GM12878 (cell line): Measurements from ENCODE around the gene RRP36. TPM values are rescaled to one million over a fixed set of nuclear protein-coding genes. Genes with fewer than 3 reads are reported as not detected.

ENCODE experiments used
- ATAC-seq: fragments of 200-7000 bp; cut with Tn5 transposase; 3 replicates; pipeline ENCODE4 v1.9.1; 2020; ENCODE audit warnings: mild to moderate bottlenecking, moderate library complexity
- Bru-seq: library from RNA; stranded (reverse); fragments of 400-500 nt; gene quantifications from one replicate; lab custom pipeline; 2021; lab: Mats Ljungman, UMichigan
- BruChase-seq, 2 experiments: library from RNA; stranded (reverse); fragments of 400-500 nt; gene quantifications; one replicate each; lab custom pipeline; 2021; lab: Mats Ljungman, UMichigan
- BruUV-seq: library from RNA; stranded (reverse); fragments of 400-500 nt; replicated peaks from 2 replicates; lab custom pipeline; 2021; lab: Mats Ljungman, UMichigan
- CTCF ChIA-PET: fragments of 300-600 bp; sonication (Branson Sonifier 250); formaldehyde crosslinking; extraction: SDS; loops from one replicate; lab custom pipeline; 2021; ENCODE audit warnings: inconsistent platforms; lab: Yijun Ruan, JAX
- POLR2A ChIA-PET: fragments of 350-600 bp; formaldehyde crosslinking; extraction: SDS; loops from one replicate; lab custom pipeline; 2021; ENCODE audit warnings: inconsistent platforms; lab: Charles Lee
- RAD21 ChIA-PET: fragments of 300-600 bp; sonication (Branson Sonifier 250); formaldehyde crosslinking; loops from one replicate; lab custom pipeline; 2023; ENCODE audit warnings: antibody characterized with exemption; ENCODE audit not compliant: unreplicated experiment; lab: Charles Lee
- SMC1A ChIA-PET: fragments of 300-600 bp; sonication (Branson Sonifier 250); formaldehyde crosslinking; loops from one replicate; lab custom pipeline; 2023; ENCODE audit not compliant: unreplicated experiment, uncharacterized antibody; lab: Charles Lee
- DNase-seq: peaks from one replicate; pipeline ENCODE4 v3.0.0-alpha.2; 2011; ENCODE audit warnings: low read depth, low spot score
- FAIRE-seq: peaks from 3 replicates; lab custom pipeline; 2011; peaks lifted over from hg19 to GRCh38; lab: Jason Lieb, UNC
- H2AFZ ChIP-seq: 2 replicates; pipeline ENCODE4 v1.6.0; 2011; ENCODE audit warnings: low read depth, low read length, control low read depth; ENCODE audit not compliant: control insufficient read depth
- H3K27ac ChIP-seq: 2 replicates; pipeline ENCODE4 v1.5.1; 2011; ENCODE audit warnings: control low read depth; ENCODE audit not compliant: control insufficient read depth, insufficient read depth
- H3K27me3 ChIP-seq, 2 experiments: replicated peaks in 1 of 2; 2 replicates each; pipeline versions ENCODE4 v1.6.0 to v1.6.1; 2011; ENCODE audit warnings: low read length in 1 of 2; ENCODE audit not compliant: control insufficient read depth in 2 of 2, insufficient read depth in 2 of 2
- H3K36me3 ChIP-seq, 2 experiments: 2 replicates each; pipeline ENCODE4 v1.5.1; 2011; ENCODE audit warnings: low read length in 1 of 2; ENCODE audit not compliant: control insufficient read depth in 2 of 2, insufficient read depth in 2 of 2
- H3K4me1 ChIP-seq: 2 replicates; pipeline ENCODE4 v1.6.1; 2011; ENCODE audit warnings: mild to moderate bottlenecking, low read length, moderate library complexity, mixed read lengths; ENCODE audit not compliant: control insufficient read depth, insufficient read depth
- H3K4me2 ChIP-seq: 2 replicates; pipeline ENCODE4 v1.6.0; 2011; ENCODE audit warnings: control low read depth; ENCODE audit not compliant: control insufficient read depth, insufficient read depth
- H3K4me3 ChIP-seq: fragments of 200-600 bp; sonication (generic); 2 replicates; pipeline ENCODE4 v1.5.1; 2016
- H3K79me2 ChIP-seq: 2 replicates; pipeline ENCODE4 v1.6.0; 2011; ENCODE audit warnings: low read length; ENCODE audit not compliant: control insufficient read depth, insufficient read depth
- H3K9ac ChIP-seq: 2 replicates; pipeline ENCODE4 v1.8.0; 2011; ENCODE audit warnings: low read length, control low read depth, mixed read lengths; ENCODE audit not compliant: control insufficient read depth, insufficient read depth
- H3K9me3 ChIP-seq: replicated peaks from 3 replicates; pipeline ENCODE4 v1.5.1; 2011; ENCODE audit warnings: mild to moderate bottlenecking, low read length; ENCODE audit not compliant: control insufficient read depth, insufficient read depth
- H4K20me1 ChIP-seq: 2 replicates; pipeline ENCODE4 v1.6.0; 2011; ENCODE audit not compliant: control insufficient read depth, insufficient read depth
- CREM ChIP-seq: IDR thresholded peaks from 2 replicates; pipeline ENCODE4 v1.6.1; 2014; ENCODE audit warnings: antibody characterized with exemption, low read depth
- HCFC1 ChIP-seq: fragments of 150-350 bp; IDR thresholded peaks from 2 replicates; pipeline ENCODE4 v1.6.1; 2014; ENCODE audit warnings: low read length
- MXI1 ChIP-seq: fragments of 150-350 bp; IDR thresholded peaks from 2 replicates; pipeline ENCODE4 v1.6.1; 2011; ENCODE audit warnings: low read depth, mild to moderate bottlenecking, inconsistent platforms, low read length, improper control_type of control experiment
- RAD51 ChIP-seq: fragments of 450-650 bp; IDR thresholded peaks from 2 replicates; pipeline ENCODE4 v1.6.1; 2016; ENCODE audit warnings: moderate library complexity, mild to moderate bottlenecking, inconsistent platforms
- SIN3A ChIP-seq: IDR thresholded peaks from 2 replicates; pipeline ENCODE4 v1.6.1; 2012; ENCODE audit warnings: low read depth, low read length, improper control_type of control experiment
- TAF1 ChIP-seq: IDR thresholded peaks from 2 replicates; pipeline ENCODE4 v1.6.1; 2011; ENCODE audit warnings: mild to moderate bottlenecking, low read depth, low read length, borderline replicate concordance
- ZNF384 ChIP-seq: IDR thresholded peaks from 2 replicates; pipeline ENCODE4 v1.6.1; 2012; ENCODE audit warnings: low read depth, mild to moderate bottlenecking, low read length, improper control_type of control experiment, borderline replicate concordance
- WGBS: methylation state at CpG from one replicate; pipeline ENCODE4 v1.1.6; 2016; ENCODE audit warnings: low lambda C conversion rate; ENCODE audit not compliant: insufficient replicate concordance, insufficient coverage; ENCODE audit errors: missing lambda C conversion rate; 5-methylcytosine and 5-hydroxymethylcytosine counted together
- in situ Hi-C: fragments of 300-500 bp; cut with MboI; formaldehyde crosslinking; loops from 9 replicates; pipeline ENCODE4 v1.14.3; 2018; ENCODE audit warnings: mixed read lengths
- intact Hi-C: fragments of 100-400 bp; cut with micrococcal nuclease; formaldehyde crosslinking; loops from one replicate; pipeline ENCODE4 v1.14.2; 2022; ENCODE audit not compliant: unreplicated experiment
- long read RNA-seq, 2 experiments: library from polyadenylated mRNA; unstranded; transcript quantifications; one replicate each; pipeline ENCODE4 v2.0.0, GENCODE V29; 2019 to 2020
- polyA minus RNA-seq, 3 experiments: library from RNA; depleted of rRNA, polyadenylated mRNA; stranded (reverse); fragments of >200 nt; gene quantifications; 2 replicates each; pipeline ENCODE4 v1.2.3, GENCODE V29; 2011
- polyA plus RNA-seq, 11 experiments: library from polyadenylated mRNA; depleted of rRNA in 4 of 11; unstranded in 6 of 11; stranded (reverse) in 5 of 11; fragments of >200 nt; fragmentation: Nextera tagmentation in 4 of 11; fragmentation: Illumina TruSeq in 1 of 11; extraction: Ambion mirVana in 4 of 11; extraction: Trizol in 1 of 11; gene quantifications; 1 replicate in 1 of 11; 2 replicates in 10 of 11; pipeline versions ENCODE4 v1.2.1 to v1.2.3, GENCODE V29; 2011 to 2016; ENCODE audit warnings: inconsistent platforms in 2 of 11, missing spikeins in 2 of 11, low read depth in 1 of 11
- total RNA-seq, 4 experiments: library from RNA; depleted of rRNA in 3 of 4; stranded (reverse); fragments of >200 nt in 3 of 4; fragmentation: Illumina TruSeq in 1 of 4; extraction: Trizol in 1 of 4; gene quantifications; 2 replicates each; pipeline versions ENCODE4 v1.2.1 to v1.2.3, GENCODE V29; 2013 to 2021
- TF ChIP-seq, protein P1 (sequence below): fragments of 450-650 bp; formaldehyde crosslinking; IDR thresholded peaks from 2 replicates; pipeline ENCODE4 v1.4.0; 2020; ENCODE audit warnings: mild to moderate bottlenecking, moderate library complexity
- TF ChIP-seq, protein P2 (sequence below): IDR thresholded peaks from 2 replicates; pipeline ENCODE4 v1.6.1; 2011; ENCODE audit warnings: low read depth, mild to moderate bottlenecking, low read length, moderate library complexity, borderline replicate concordance; ENCODE audit errors: extremely low read depth

Gene RRP36, protein sequence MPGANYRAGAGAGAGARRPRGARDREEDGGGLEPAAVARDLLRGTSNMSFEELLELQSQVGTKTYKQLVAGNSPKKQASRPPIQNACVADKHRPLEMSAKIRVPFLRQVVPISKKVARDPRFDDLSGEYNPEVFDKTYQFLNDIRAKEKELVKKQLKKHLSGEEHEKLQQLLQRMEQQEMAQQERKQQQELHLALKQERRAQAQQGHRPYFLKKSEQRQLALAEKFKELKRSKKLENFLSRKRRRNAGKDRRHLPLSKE
- 13.5 and 14.9 TPM in 2 replicates for total RNA-seq (2013; cell fraction: nucleolus; rRNA removed)
- total RNA-seq (2014; rRNA removed) (74.6 and 83.6 TPM in 2 replicates), total RNA-seq (2014; rRNA removed; fragmentation: Illumina TruSeq; extraction: Trizol) (74.0 and 83.2 TPM in 2 replicates), total RNA-seq (2021) (59.8 and 61.7 TPM in 2 replicates), polyA plus RNA-seq (2011; rRNA removed) (43.8 and 44.9 TPM in 2 replicates), polyA plus RNA-seq (2014; fragmentation: Illumina TruSeq; extraction: Trizol) (62.3 and 73.3 TPM in 2 replicates), polyA plus RNA-seq (2014; fragmentation: Nextera tagmentation; extraction: Ambion mirVana) (10 to 100 TPM; 17.6 to 34.7 TPM), polyA plus RNA-seq (2014; rRNA removed) (66.1 and 75.9 TPM in 2 replicates), polyA plus RNA-seq (2016; fragmentation: Nextera tagmentation; extraction: Ambion mirVana) (100 to 1,000 TPM; 100 to 101 TPM), polyA minus RNA-seq (2011; rRNA and poly(A)+ RNA removed) (34.8 and 35.0 TPM in 2 replicates), Bru-seq, nascent RNA (percentile 68 among the genes with signal in this experiment), BruChase-seq, experiment 1, labeled RNA remaining after a 6-hour chase (percentile 84 among the genes with signal in this experiment), BruChase-seq, experiment 2, labeled RNA remaining after a 2-hour chase (percentile 83 among the genes with signal in this experiment)
- 30.5 TPM for polyA plus RNA-seq (2011; ENCODE audit: low read depth)
- 32.7 and 41.9 TPM in 2 replicates for polyA plus RNA-seq (2011; cell fraction: cytosol; rRNA removed)
- polyA plus RNA-seq (2011; cell fraction: nucleus; rRNA removed): 16.6 and 18.2 TPM in 2 replicates
- polyA plus RNA-seq (2012): 30.4 and 33.5 TPM in 2 replicates
- polyA minus RNA-seq (2011; cell fraction: cytosol; rRNA and poly(A)+ RNA removed): 20.6 and 20.7 TPM in 2 replicates
- polyA minus RNA-seq (2011; cell fraction: nucleus; rRNA and poly(A)+ RNA removed): 3.7 and 6.6 TPM in 2 replicates
- long read RNA-seq, experiment 1, partial matches to known transcripts: 0 of 3 reads
- long read RNA-seq, experiment 1, other reads (novel, unspliced or antisense): 0 of 3 reads
- long read RNA-seq, experiment 2, partial matches to known transcripts: 4 of 4 reads
- long read RNA-seq, experiment 2, other reads (novel, unspliced or antisense): 0 of 4 reads

DNA sequence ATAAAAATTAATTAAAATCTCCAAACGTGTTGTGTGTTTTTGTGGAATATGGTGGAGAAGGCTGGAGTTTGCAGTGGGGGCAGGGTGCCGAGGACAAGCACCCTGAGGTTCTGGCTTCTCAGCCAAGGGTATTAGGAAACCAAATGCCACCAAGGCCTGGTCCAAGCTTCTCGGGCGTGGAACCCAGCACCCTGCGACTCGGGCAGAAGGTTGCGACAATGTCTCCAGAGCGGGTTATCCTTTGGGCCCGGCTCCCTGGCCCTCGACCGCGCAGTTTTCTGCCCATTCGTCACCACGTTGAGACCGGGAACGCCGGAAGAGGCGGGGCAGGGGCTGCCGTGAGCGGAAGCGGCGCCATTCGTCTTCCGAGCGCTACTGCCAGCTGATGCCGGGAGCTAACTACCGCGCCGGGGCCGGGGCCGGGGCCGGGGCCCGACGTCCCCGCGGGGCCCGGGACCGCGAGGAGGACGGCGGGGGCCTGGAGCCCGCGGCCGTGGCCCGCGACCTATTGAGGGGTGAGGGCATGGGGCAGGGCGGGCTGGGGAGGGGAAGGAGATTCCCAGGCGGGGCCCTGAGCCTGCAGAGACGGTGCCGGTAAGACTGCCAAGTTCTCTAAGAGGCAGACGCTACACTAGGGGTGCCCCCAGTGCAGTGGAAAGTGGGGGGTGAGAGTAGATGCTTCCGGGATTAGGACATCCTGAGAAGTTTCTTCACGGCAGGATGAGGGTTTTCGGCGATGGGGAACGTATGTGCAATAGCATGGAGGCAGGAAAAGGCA lies at the start of gene RRP36:
Gene RRP36, plus strand, starts transcription at position 354 of the 778 bp plus-strand sequence. Its CDS starts 32 bp downstream, at position 386.
- Histone ChIP-seq H3K9me3 (no peaks in the 10 kb centered on the region), H4K20me1 (peaks cover 3% of the 10 kb centered on the region; the same call in 1 of the 2 replicates), H3K27me3 (no peaks in the 10 kb centered on the region), H3K79me2 (peaks cover 21% of the 10 kb centered on the region), H3K9ac (peak within 1 kb of the TSS; percentile 80), H3K36me3 (peaks cover 4 to 15% of the 10 kb centered on the region in 2 experiments), H2AFZ (peak within 1 kb of the TSS; percentile 70), H3K4me1 (peaks cover 14% of the 10 kb centered on the region), H3K4me2 (peak within 1 kb of the TSS; percentile 85), H3K4me3 (peak within 1 kb of the TSS; percentile 100), H3K27ac (peak within 1 kb of the TSS; percentile 77)
- CTCF ChIA-PET: interaction anchor here (0.6 to 1.7 kb wide), 2 partner anchors 122 to 348 kb away, joined by 3 to 7 read pairs; no protein-coding TSS in a partner anchor
- POLR2A ChIA-PET: interaction anchor here (0.5 to 3.4 kb wide), 11 partner anchors 7 to 127 kb away, joined by 3 to 12 read pairs (median 4); partner anchors contain the start of genes CUL7, KLC4, KLHDC3 and MRPL2
- in situ Hi-C loops (no loop called here), intact Hi-C loops (no loop called here)
- RAD21 ChIA-PET: interaction anchor here (1.4 to 2.0 kb wide), 2 partner anchors 8 to 42 kb away, joined by 3 to 5 read pairs; partner anchors contain the start of genes KLHDC3, MEA1 and PEX6
- BruUV-seq: TSS peak; percentile 56
- SMC1A ChIA-PET: interaction anchor here (1.0 to 2.0 kb wide), 3 partner anchors 9 to 119 kb away, joined by 3 to 5 read pairs (median 3); partner anchors contain the start of gene CUL7
- DNase-seq (no peak), FAIRE-seq (no peak), ATAC-seq (peak; percentile 98)
- 1% methylated on average over 29 of the region's 56 CpGs for WGBS
- TF ChIP-seq TAF1 (peak; percentile 64; the same call in 1 of the 2 replicates), RAD51 (0 out of 2 replicates have a peak, but pooled peaks have one; percentile 10), ZNF384 (no peak), MXI1 (peak; percentile 43; the same call in 1 of the 2 replicates), CREM (peak; percentile 54; the same call in 1 of the 2 replicates), HCFC1 (no peak; the same call in none of the 2 replicates), SIN3A (no peak)
- TF ChIP-seq, protein P1, sequence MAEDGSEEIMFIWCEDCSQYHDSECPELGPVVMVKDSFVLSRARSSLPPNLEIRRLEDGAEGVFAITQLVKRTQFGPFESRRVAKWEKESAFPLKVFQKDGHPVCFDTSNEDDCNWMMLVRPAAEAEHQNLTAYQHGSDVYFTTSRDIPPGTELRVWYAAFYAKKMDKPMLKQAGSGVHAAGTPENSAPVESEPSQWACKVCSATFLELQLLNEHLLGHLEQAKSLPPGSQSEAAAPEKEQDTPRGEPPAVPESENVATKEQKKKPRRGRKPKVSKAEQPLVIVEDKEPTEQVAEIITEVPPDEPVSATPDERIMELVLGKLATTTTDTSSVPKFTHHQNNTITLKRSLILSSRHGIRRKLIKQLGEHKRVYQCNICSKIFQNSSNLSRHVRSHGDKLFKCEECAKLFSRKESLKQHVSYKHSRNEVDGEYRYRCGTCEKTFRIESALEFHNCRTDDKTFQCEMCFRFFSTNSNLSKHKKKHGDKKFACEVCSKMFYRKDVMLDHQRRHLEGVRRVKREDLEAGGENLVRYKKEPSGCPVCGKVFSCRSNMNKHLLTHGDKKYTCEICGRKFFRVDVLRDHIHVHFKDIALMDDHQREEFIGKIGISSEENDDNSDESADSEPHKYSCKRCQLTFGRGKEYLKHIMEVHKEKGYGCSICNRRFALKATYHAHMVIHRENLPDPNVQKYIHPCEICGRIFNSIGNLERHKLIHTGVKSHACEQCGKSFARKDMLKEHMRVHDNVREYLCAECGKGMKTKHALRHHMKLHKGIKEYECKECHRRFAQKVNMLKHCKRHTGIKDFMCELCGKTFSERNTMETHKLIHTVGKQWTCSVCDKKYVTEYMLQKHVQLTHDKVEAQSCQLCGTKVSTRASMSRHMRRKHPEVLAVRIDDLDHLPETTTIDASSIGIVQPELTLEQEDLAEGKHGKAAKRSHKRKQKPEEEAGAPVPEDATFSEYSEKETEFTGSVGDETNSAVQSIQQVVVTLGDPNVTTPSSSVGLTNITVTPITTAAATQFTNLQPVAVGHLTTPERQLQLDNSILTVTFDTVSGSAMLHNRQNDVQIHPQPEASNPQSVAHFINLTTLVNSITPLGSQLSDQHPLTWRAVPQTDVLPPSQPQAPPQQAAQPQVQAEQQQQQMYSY (CRISPR knock-in tag): no peak
- TF ChIP-seq, protein P2, sequence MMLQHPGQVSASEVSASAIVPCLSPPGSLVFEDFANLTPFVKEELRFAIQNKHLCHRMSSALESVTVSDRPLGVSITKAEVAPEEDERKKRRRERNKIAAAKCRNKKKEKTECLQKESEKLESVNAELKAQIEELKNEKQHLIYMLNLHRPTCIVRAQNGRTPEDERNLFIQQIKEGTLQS: no peak
